ENCODE data around the gene IGFL1.
"Not testable (repeated sequence)": the region's sequence is repeated elsewhere in the genome, so short reads cannot be mapped to it uniquely, and the experiment has no call there.

Gene IGFL1

DNA sequence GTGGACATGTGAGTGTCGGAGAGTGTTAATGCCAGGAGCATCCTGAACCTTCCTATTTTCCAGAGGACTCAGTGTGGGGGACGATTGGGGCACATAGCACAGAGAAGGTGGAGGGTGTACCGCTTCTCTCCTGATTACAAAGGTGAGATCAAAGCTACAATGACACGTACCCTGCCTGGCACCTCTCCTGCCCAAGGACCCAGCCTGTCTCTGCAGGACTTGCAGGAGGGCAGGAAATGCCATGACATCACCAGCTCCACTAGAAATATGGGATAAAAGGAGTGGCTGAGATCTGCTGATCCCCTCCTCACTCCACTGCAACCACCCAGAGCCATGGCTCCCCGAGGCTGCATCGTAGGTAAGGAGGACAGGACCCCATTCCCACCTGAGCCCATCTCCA is at the start of gene IGFL1:
Gene IGFL1, plus strand, starts transcription at position 301 of the 400 bp plus-strand sequence. Its CDS starts 33 bp downstream, at position 334.
- no peak for DNase-seq

DNA sequence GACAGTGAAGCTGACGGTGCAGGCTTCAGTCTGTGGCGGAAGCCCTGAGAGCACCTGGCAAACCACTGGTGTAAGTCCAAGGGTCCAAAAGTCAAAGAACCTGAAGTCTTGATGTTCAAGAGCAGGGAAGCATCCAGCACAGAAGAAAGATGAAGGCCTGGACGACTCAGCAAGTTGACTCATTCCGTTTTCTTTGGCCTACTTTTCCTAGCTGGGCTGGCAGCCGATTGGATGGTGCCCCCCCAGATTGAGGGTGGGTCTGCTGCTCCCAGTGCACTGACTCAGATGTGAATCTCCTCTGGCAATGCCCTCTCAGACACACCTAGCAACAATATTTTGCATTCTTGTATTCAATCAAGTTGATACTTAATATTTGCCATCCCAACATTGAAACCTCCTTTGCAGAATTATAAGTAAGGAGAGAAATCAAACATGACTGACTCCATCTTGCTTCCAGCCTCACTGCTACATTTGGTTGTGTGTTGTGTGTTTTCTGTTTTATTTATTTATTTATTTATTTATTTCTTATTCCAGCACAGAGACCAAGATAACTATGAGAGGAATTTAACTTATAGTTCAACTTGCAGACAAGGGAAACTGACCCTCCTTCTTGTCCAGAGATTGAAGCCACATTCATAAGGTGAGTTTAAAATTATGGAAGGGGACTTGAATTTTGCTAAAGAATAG is 48.7 kb upstream of the IGFL1 start:
- no peak for DNase-seq

DNA sequence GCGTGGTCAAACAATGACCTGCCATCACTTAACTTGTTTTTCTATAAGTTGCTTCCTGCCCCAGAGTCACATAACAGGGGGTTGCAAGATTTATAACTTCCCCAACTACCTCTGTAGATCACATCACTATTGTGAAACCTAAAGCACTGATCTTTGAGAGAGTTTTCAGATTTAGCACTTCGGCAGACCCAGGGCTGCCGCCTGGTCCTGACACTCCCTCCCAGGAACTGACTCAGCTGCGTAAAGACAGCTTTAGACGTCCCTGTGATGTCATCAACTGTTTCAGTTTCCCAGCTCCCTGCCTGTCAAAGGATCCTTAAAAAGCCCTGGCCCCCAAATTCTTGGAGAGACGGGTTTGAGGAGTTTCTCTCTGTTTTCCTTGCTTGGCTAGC is 48.2 kb upstream of the IGFL1 start:
- no peak for DNase-seq

DNA sequence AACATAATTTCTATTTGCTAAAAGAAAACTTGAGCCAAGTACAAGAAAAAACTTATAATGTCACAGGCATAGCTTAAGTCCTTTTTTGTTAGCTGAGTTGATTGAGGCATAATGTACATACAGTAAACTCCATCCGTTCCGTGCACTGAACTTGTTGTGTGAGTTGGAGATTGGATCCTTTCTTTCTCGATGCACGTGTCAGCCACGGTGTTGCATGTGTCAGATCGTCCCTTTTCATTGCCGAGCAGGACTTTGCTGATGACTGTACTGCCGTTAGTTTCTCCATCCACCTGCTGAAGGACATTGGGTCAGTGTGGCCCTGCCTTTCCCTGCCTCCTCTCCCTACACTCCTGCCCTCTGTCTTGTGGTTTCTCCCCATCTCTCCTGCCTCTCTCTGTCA is 47.1 kb upstream of the IGFL1 start:
- DNase-seq: no peak

DNA sequence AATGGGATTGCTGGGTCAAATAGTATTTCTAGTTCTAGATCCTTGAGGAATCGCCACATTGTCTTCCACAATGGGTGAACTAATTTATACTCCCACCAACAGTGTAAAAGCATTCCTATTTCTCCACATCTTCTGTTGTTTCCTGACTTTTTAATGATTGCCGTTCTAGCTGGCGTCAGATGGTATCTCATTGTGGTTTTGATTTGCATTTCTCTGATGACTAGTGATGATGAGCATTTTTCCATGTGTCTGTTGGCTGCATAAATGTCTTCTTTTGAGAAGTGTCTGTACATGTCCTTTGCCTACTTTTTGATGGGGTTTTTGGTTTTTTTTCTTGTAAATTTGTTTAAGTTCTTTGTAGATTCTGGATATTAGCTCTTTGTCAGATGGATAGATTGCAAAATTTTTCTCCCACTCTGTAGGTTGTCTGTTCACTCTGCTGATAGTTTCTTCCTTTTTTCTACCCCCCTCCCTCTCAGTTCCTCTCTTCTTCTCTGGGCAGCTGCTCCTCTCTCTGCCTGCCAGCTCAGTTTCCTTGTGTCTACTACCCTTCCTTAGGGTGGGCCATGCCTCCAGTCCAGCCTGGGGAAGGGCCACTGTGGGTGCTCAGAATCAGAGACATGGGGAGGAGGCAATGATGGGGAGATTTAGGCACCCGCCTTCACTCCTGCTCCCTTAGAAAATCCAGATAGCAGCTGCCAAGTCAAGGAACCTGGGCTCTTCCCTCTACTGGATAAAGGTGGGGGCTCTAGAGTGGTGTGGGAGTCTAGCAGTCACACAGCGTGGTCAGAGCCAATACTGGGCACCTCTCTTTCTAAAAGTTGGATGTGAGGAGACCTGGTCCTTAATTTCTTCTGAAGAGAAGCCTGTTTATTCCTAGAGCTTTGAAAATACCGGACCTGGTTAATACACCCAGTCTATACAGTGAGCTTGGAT is 44.5 kb upstream of the IGFL1 start:
- not testable (repeated sequence) for DNase-seq

DNA sequence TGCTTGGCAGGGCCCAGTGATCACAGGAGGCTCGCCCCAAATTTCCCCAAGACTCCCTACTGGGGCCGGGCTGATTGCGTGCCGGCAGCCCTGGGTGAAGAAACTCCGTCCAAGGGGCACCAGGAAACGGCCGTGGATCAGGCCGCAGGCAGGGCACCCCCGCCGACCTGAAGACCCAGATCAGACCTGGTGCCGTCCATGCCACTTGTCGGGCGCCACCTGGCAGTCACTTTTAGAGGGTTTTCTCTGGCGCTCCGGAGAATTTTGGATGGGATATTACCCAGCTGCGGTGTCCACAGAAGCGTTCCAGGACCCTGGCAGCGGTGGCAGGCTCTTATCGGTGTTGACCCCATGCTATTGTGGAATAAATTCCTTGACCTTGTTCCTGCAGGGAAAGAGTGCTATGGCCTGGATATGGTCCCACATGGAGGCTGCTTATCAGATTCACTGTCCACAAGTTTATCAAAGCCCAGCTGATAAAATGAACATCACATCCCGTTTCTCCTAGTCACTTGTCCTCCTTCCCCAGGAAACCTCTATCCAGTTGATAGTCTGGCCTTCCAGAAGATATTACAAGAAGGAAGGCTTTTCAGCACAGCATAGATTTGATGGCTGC is 43.3 kb upstream of the IGFL1 start:
- DNase-seq: no peak

DNA sequence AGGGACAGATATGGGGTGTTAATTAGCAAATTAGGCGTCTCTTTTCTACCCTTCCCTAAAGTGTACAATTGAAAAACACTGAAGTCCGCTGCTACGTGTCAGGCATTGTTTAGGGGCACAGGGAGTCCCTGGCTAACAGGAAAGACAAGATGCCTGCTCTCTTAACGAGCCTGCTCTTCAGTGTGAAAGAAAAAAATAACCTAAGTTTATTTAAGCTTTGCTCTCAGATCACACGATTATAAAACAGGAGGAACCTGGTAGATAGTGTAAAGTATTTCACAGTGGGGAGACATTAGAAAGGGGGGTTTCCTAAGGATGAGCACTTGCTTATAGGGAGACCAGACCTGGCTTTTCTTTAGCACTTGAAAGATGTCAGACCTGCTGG is 42.8 kb upstream of the IGFL1 start:
- no peak for DNase-seq

DNA sequence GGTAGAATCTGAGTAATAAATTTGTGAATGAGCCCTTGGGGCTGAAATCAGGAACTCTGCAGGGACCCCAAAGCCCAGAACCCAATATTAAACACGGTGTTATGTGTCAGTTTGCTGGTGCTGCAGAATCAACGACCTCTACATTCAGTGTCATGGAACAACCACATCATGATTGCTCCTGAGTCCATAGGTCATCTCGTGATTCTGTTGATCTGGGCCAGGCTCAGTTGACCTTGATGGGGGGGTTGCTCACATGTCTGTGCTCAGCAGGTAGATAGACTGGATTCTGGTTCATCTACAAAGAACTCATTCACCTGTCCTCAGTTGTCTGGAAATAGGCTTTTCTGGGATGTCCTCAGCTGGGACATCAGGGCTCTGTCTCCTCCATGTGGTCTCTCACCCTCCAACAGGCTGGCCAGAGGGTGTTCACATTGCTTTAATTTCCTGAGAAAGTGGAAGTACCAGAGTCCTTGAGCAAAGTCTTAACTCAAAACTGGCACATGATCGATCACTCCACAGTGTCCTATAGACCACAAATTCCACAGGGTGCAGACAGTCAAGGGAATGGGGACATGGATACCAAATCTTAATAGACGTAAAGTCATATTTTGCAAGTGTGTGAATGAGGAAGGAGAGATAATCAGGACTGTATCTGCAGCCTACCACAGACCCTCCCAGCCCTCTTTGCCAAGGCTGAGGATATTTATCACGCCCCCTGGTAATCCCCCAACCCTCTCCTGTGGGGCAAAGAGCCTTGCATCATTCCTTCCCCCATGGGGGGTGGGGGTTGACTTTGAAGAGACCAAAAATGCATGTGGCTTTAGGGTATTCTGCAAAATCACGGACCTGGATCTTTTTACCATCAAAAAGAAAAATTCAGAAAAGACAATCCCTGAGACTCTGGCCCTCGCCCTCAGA is 39.3 kb upstream of the IGFL1 start:
- no peak for DNase-seq

DNA sequence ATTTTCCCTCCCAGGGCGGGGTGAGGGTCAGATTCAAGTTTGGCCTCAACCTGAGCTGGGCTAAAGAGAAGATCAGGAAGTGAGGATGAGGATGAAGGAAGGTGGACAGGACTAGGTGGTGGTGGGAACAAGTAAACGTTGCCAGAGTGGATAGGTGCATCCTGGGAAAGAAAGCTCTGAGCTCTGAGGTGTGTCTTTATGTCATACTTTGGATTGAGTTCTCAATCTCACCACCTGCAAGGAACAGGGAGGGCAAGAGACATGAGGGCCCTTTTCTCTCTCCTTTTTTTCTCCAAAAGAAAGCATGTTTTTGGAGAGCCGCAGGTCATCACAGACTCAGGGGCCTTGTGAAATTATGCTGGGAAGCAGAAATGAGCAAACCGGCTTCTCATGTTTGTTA is 38.2 kb upstream of the IGFL1 start:
- no peak for DNase-seq

DNA sequence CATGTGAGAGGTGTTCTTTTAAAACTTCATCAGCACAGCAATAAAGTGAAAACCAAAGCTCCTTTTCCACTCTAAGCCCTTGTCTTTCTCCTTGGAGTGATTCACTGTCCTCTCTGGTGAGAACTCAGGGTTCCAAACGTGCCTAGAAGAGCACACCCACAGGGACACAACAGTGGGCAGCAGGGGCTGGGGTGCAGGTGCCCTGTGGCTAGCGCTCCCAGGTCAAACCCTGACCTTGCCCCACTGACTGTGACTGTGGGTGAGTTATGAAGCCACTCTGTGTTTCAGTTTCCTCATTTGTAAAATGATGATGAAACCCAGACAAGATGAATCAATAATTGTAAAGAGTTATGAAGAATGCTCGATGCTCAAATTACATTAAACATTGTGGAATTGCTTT is 37.6 kb upstream of the IGFL1 start:
- no peak for DNase-seq

DNA sequence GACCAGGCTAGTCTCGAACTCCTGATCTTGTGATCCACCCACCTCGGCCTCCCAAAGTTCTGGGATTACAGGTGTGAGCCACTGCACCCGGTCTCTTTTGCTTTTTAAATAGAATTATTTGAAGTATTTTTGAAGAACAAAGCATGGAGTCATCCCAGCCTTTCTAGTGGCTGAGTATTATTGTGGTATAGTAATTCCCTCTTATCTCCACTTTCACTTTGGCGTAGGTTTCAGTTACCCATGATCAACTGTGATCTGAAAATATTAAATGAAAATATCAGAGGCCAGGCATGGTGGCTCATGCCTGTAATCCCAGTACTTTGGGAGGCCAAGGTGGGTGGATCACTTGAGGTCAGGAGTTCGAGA is 36.9 kb upstream of the IGFL1 start:
- DNase-seq: not testable (repeated sequence)

DNA sequence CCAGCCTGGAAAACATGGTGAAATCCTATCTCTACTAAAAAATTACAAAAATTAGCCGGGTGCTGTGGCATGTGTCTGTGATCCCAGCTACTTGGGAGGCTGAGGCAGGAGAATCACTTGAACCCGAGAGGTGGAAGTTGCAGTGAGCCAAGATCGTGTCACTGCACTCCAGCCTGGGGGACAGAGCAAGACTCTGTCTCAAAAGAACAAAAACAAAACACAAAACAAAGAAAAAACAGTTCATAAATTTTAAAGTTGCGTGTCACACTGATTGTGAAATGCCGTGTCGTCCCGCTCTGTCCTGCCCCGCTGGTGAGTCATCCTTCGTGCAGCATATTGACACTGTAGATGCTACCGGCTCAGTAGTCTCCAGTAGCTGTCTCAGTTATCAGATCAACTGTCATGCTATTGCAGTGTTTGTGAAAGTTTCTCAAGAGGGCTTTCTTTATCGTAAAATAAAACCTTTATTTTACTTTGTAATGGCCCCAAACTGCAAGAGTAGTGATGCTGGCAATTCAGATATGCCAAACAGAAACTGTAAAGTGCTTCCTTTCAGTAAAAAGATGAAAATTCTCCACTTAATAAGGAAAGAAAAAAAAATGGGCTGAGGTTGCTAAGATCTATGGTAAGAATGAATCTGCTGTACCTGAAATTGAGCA is 36.4 kb upstream of the IGFL1 start:
- no peak for DNase-seq

DNA sequence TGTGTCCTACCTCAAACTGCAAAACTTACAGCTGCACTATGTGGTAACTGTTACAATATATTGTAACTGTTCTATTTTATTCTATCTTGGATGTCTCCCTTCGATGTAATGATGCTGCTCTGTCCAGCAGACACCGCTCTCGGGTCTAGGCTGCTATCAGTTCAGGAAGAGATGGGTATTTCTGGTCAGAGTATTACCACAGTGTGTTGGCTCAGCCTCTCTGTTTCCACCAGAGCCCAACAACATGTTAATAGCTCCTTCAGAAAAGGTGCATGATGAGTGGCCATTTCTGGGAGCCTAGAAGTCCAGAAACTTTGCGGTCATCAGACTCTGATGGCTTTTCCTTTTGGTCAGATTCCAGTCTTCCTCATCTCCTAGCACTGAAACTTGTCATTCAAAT is 35.9 kb upstream of the IGFL1 start:
- no peak for DNase-seq

DNA sequence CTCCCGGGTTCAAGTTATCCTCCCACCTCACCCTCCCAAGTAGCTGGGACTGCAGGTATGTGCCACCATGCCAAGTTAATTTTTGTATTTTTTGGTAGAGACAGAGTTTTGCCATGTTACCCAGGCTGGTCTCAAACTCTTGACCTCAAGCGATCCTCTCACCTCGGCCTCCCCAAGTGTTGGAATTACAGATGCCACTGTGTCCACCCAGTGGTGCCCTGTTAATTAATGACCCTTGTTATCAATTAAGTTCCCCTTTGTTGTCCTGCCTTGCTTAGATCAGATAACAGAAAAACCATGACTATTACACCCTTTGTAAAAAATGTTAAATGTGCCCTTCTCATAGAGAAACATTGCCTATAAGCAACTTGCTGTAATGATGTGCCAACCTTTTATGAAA is 34.4 kb upstream of the IGFL1 start:
- no peak for DNase-seq

DNA sequence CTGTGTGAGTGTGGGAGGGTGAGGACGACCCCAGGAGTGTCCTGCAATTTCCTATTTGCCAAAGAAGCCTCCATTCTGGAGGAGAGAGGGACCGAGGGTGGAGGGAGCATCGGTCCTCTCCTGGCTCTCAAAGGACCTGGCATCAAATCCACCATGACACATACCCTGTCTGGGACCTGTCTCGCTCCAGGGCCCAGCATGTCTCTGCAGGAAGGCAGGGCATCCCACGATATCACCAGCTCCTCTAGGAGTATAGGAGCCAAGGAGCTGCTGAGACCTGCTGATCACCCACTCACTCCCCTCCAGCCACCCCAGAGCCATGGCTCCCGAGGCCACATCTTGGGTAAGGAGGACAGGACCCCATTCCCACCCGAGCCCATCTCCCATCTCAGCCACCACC is 33.6 kb upstream of the IGFL1 start:
- DNase-seq: not testable (repeated sequence)

DNA sequence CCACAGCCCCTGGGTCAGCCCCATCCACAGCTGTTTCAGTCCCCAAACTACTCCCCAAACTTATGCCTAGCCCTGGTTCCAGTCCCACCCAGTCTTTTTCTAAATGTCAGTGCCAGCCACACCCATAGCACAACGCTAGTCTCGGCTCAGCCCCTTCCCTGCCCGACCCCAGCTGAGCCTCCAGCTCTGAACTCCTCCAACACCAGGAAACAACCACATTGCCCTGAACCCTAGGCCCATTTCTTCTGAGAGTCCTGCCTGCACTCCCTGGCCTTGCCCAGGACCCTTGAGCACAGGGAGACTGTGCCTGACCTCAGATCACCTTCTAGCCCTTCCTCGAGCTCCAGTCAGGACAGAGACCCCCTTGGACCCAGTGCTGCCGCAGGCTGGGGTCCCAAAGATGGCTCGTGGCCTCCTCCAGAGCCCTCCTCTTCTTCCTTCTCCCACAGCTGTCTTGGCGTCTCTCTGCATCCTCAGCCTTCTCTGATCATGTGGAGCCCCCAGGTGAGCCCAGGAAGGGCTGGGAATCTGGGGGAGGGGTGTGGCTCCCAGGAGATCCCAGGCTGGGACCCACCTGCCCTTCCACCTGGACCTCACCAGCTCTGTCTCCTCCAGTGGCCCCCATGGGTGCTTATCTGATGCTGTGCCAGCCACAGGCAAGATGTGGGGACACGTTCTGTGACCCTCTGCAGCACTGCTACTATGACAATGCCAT is 33.0 kb upstream of the IGFL1 start:
- DNase-seq: no peak

DNA sequence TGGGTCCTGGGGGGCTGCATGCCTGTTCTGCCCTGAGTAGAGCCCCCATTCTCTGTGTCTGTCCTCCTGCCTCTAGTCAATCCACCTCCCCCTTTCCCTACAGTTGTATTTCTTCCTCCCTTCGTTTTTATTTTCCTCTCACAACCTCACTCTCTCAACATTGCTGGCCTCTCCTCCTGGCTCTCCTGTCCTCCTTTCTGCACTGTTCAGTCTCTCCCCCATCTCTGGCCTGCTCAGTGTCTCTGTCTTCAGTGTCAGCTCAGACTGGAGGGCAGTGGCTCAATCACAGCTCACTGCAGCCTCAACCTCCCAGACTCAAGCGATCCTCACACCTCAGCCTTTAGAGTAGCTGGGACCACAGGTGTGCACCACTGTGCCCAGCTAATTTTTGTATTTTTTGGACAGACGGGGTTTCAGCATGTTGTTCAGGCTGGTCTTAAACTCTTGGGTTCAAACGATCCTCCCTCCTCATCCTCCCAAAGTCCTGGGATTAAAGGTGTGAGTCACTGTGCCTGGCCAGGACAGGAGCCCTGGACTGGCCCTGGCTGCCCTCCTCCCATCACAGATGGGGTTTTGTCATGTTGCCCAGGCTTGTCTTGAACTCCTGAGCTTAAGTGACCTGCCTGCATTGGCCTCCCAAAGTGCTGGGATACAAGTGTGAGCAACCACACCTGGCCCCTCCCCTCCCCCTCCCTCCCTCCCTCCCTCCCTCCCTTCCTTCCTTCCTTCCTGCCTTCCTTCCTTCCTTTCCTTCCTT is 32.0 kb upstream of the IGFL1 start:
- no peak for DNase-seq

DNA sequence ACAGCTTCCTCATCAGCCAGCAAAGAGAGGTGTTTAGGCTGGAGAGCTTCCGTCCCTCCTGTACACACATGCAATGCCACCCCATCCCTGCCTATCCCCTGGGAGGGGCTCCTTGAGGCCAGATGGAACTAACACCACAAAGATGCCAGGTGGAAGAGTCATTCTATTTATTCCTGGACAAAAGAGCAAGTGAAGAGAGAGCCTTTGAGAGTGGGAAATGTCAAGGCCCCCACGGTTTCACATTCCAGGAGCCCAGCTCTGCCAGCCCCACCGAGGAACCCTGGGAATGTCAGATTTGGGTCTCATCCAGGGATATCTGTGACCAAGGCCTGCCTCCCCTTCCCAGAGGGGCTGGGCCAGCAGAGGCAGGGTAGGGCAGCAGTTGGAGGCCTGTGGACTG is 30.8 kb upstream of the IGFL1 start:
- no peak for DNase-seq

DNA sequence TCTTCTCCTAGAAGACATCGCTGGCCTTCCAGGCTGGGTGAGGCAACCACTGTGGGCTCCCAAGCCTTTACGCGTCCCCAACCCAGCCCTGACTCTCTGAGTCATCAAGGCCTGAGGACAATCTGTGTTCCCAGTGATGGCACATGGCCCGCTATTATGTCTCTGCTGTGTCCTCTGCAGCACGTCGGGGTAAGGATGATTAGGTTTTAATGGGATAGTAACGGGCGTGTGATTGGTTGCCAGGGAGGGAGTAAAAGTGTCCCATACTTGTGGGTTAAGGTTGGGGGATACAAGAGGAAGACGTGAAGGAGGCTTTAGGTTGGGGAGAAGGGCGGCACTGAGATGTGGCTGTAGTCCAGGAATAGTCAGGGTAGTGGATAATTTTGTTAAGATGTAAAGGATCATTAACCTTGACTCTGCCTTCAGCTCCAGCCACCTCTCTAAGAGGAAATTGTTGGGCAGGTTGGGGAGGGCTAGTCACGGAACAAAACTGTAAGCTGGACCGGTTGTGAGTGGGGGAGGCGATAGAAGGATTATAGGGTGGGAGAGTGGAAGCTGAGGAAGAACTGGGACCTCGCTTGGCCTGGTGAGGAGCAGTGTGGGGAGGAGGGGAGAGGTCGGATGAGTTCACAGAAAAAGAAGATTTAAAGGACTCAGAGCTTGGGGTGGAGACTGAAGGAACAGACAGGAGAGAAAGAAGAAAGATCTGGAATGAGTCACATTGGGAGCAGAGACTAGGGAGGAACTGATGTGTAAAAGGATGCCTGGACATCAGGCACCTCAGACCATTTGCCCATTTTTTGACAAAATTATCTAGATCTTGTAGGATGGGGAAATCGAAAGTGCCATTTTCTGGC is 27.9 kb upstream of the IGFL1 start:
- no peak for DNase-seq

DNA sequence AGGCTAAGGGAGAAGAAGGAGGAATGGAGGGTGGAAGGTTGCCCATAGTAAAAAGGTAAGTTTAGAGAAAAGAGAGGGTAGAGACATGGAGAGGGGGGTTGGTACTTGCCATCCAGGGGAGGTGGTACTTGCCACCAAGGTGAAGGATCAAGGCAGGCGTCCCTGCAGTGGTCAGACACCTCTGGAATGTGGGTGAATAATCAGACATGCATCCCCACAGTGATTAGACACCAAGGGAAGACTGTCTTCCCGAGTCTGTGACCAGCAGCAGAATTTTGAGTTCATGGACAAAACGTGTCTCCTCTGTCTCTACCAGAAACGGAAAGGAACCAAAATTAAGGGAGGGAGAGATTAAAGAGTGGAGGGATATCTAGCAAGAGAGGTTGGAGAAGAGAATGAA is 27.1 kb upstream of the IGFL1 start:
- DNase-seq: no peak

All from DMS 273 treated with DMSO at 0.1 percent for 48 hours (cell line).